HepG2 (cell line): Measurements from ENCODE around the gene SHROOM2.

Source experiments
- EZH2 ChIP-seq: conservative IDR thresholded peaks from 2 replicates; pipeline ENCODE4 v1.6.1; 2012; ENCODE audit warnings: mild to moderate bottlenecking, low read depth, low read length, moderate library complexity
- PCBP1 ChIP-seq: fragments of 200-400 bp; formaldehyde crosslinking; IDR thresholded peaks from 2 replicates; pipeline ENCODE4 v1.6.1; 2017; ENCODE audit warnings: mild to moderate bottlenecking, low read depth, low read length, borderline replicate concordance
- TAF1 ChIP-seq: sonication (generic); formaldehyde crosslinking; IDR thresholded peaks from 2 replicates; pipeline ENCODE4 v1.4.0; 2020; ENCODE audit warnings: missing genetic modification reagents
- TARDBP ChIP-seq: sonication (generic); formaldehyde crosslinking; IDR thresholded peaks from 2 replicates; pipeline ENCODE4 v1.8.0; 2022; ENCODE audit warnings: mild to moderate bottlenecking, missing genetic modification reagents
- ZBTB44 ChIP-seq: sonication (generic); formaldehyde crosslinking; IDR thresholded peaks from 2 replicates; pipeline ENCODE4 v1.4.0; 2020; ENCODE audit warnings: missing genetic modification reagents
- ZNF446 ChIP-seq: sonication (generic); formaldehyde crosslinking; IDR thresholded peaks from 2 replicates; pipeline ENCODE4 v1.5.0; 2020; ENCODE audit warnings: mild to moderate bottlenecking, missing genetic modification reagents
- ZNF543 ChIP-seq: sonication (generic); formaldehyde crosslinking; IDR thresholded peaks from 2 replicates; pipeline ENCODE4 v1.4.0; 2020; ENCODE audit warnings: mild to moderate bottlenecking, missing genetic modification reagents

GRCh38 chrX:9943420-9943819 is 157.2 kb downstream of the SHROOM2 start:
- TF ChIP-seq TAF1 (CRISPR knock-in tag) (no peak), ZNF446 (CRISPR knock-in tag) (no peak), PCBP1 (no peak), ZBTB44 (CRISPR knock-in tag) (no peak), EZH2 (no peak), TARDBP (CRISPR knock-in tag) (no peak), ZNF543 (no peak)
